Fibroblast of lung (primary cell): ENCODE measurements around the gene USP53.

Experiments
- EZH2 ChIP-seq: IDR thresholded peaks from 2 replicates; pipeline ENCODE4 v1.5.1; 2012; ENCODE audit warnings: low read length, control low read depth, mild to moderate bottlenecking; ENCODE audit errors: missing control alignments
- TF ChIP-seq, protein P1 (sequence below), 2 donors: IDR thresholded peaks in 1 of 2; conservative IDR thresholded peaks in 1 of 2; 1 replicate in 1 of 2; 2 replicates in 1 of 2; pipeline ENCODE4 v1.5.1; 2011 to 2012; ENCODE audit warnings: low read length in 2 of 2, control low read depth in 1 of 2, inconsistent platforms in 1 of 2, low read depth in 1 of 2, mild to moderate bottlenecking in 1 of 2

DNA sequence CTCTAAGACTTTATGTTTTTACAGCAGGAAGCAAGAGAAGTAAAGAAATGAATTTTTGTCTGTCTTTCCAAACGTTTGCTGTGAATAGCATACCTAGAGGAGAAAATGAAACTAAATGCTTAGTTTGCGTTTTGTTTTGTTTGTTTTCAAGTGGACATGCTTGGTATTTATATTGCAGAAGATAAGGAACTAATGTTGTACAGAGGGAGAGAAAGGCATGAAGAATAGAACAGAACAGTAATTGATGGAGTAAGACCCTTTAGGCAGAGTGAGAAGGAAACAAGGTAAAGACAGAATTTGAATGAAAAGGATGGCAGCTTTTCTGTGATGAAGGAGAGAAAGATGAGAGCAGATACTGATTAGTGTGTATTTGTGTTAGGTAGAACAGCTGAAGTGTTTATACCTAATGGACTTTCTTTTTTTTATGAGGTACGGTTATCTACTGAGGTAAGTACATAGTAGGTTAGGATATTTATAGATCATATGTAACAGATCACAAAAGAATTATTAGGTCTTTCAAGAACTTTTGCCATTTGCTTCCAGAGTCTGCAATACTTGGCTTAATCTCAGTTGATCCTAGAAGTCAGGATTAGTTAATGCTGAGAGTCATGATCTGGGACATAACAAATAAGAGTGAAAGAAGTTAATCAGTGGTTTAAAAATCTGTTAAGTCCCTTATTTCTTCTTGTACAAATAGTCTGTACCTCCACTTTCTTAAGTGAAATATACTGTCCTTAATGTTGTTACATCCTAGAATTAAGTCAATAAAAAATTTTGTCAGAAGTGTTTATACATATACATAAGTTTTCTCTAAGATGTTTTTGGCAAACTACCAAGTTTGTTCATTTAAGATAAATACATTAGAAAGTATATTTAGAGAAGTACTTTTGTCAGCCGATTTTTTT lies 72.6 kb downstream of the USP53 start:
- TF ChIP-seq, protein P1, sequence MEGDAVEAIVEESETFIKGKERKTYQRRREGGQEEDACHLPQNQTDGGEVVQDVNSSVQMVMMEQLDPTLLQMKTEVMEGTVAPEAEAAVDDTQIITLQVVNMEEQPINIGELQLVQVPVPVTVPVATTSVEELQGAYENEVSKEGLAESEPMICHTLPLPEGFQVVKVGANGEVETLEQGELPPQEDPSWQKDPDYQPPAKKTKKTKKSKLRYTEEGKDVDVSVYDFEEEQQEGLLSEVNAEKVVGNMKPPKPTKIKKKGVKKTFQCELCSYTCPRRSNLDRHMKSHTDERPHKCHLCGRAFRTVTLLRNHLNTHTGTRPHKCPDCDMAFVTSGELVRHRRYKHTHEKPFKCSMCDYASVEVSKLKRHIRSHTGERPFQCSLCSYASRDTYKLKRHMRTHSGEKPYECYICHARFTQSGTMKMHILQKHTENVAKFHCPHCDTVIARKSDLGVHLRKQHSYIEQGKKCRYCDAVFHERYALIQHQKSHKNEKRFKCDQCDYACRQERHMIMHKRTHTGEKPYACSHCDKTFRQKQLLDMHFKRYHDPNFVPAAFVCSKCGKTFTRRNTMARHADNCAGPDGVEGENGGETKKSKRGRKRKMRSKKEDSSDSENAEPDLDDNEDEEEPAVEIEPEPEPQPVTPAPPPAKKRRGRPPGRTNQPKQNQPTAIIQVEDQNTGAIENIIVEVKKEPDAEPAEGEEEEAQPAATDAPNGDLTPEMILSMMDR (conservative IDR thresholded peaks at IDR 0.05 in 1 of 2, IDR thresholded peaks at IDR 0.05 in 1 of 2; ENCODE audit: low read depth in 1 of 2, low read length in 2 of 2), result no peak
- TF ChIP-seq EZH2, result no peak
